K562 (cell line): ENCODE measurements around the gene ATAD3C. TPM values are rescaled to one million over a fixed set of nuclear protein-coding genes. Genes with fewer than 3 reads are reported as not detected.

Experiments used
- BRD4 ChIP-seq: fragments of 200-600 bp; sonication (generic); IDR thresholded peaks from 2 replicates; pipeline ENCODE4 v1.6.1; 2017; ENCODE audit warnings: inconsistent platforms
- DPF2 ChIP-seq: fragments of 450-650 bp; IDR thresholded peaks from 2 replicates; pipeline ENCODE4 v1.6.1; 2016
- MAZ ChIP-seq, 2 experiments: fragments of 450-650 bp in 1 of 2; sonication (generic) in 1 of 2; formaldehyde crosslinking; IDR thresholded peaks in 1 of 2; conservative IDR thresholded peaks in 1 of 2; 2 replicates each; pipeline versions ENCODE4 v1.4.0 to v1.5.0; 2020; ENCODE audit warnings: mild to moderate bottlenecking in 1 of 2, missing genetic modification reagents in 1 of 2
- MTA1 ChIP-seq: fragments of 450-650 bp; IDR thresholded peaks from 2 replicates; pipeline ENCODE4 v1.6.1; 2017; ENCODE audit warnings: borderline replicate concordance
- PML ChIP-seq: IDR thresholded peaks from 2 replicates; pipeline ENCODE4 v1.6.1; 2012; ENCODE audit warnings: low read length, inconsistent platforms
- POU5F1 ChIP-seq: fragments of 150-350 bp; IDR thresholded peaks from 2 replicates; pipeline ENCODE4 v1.6.1; 2014; ENCODE audit warnings: borderline replicate concordance, low read length, low read depth, mild to moderate bottlenecking; ENCODE audit not compliant: partially characterized antibody
- PTBP1 ChIP-seq: fragments of 200-400 bp; formaldehyde crosslinking; IDR thresholded peaks from 2 replicates; pipeline ENCODE4 v1.6.1; 2017; ENCODE audit warnings: low read depth, low read length
- SIN3A ChIP-seq, 2 experiments: fragments of 150-350 bp in 1 of 2; IDR thresholded peaks; 2 replicates each; pipeline ENCODE4 v1.6.1; 2011 to 2016; ENCODE audit warnings: borderline replicate concordance in 2 of 2, low read depth in 2 of 2, low read length in 2 of 2, mild to moderate bottlenecking in 2 of 2, moderate library complexity in 2 of 2; ENCODE audit not compliant: control insufficient read depth in 1 of 2
- TSC22D4 ChIP-seq: fragments of 450-650 bp; IDR thresholded peaks from 2 replicates; pipeline ENCODE4 v1.6.1; 2016; ENCODE audit warnings: missing genetic modification characterization, missing biosample characterization, control low read depth
- ZBTB7A ChIP-seq: IDR thresholded peaks from 2 replicates; pipeline ENCODE4 v1.6.1; 2011; ENCODE audit warnings: low read depth, mild to moderate bottlenecking, low read length, moderate library complexity, borderline replicate concordance; ENCODE audit not compliant: control insufficient read depth
- ZC3H4 ChIP-seq: sonication (generic); formaldehyde crosslinking; IDR thresholded peaks from 2 replicates; pipeline ENCODE4 v1.9.0; 2021; ENCODE audit warnings: missing genetic modification reagents, borderline replicate concordance
- ZKSCAN1 ChIP-seq: fragments of 150-350 bp; IDR thresholded peaks from 2 replicates; pipeline ENCODE4 v1.6.1; 2016; ENCODE audit warnings: low read depth, low read length
- ZNF140 ChIP-seq: fragments of 250-450 bp; sonication (Bioruptor Pico); IDR thresholded peaks from 2 replicates; pipeline ENCODE4 v1.8.0; 2021; ENCODE audit warnings: moderate library complexity, mild to moderate bottlenecking, inconsistent platforms
- ZNF146 ChIP-seq: IDR thresholded peaks from one replicate; pipeline ENCODE4 v1.6.1; 2018; ENCODE audit warnings: missing compliant biosample characterization; ENCODE audit not compliant: unreplicated experiment
- ZNF217 ChIP-seq: sonication (generic); formaldehyde crosslinking; IDR thresholded peaks from 2 replicates; pipeline ENCODE4 v1.8.0; 2022; ENCODE audit warnings: mild to moderate bottlenecking, missing genetic modification reagents
- polyA plus RNA-seq, 8 experiments: library from polyadenylated mRNA; depleted of rRNA in 4 of 8; stranded (reverse) in 5 of 8; unstranded in 3 of 8; fragments of >200 nt; fragmentation: Nextera tagmentation in 2 of 8; fragmentation: Illumina TruSeq in 1 of 8; extraction: Ambion mirVana in 2 of 8; extraction: Trizol in 1 of 8; gene quantifications; 2 replicates each; pipeline versions ENCODE4 v1.2.1 to v1.2.3, GENCODE V29; 2011 to 2014; ENCODE audit warnings: inconsistent platforms in 1 of 8, missing spikeins in 1 of 8
- total RNA-seq, 7 experiments: library from RNA; depleted of rRNA in 6 of 7; stranded (reverse); fragments of >200 nt in 6 of 7; fragmentation: Illumina TruSeq in 2 of 7; extraction: Trizol in 2 of 7; gene quantifications; 2 replicates each; pipeline versions ENCODE4 v1.2.1 to v1.2.3, GENCODE V29; 2011 to 2021; ENCODE audit warnings: low replicate concordance in 1 of 7
- TF ChIP-seq, protein P1 (sequence below): sonication (generic); formaldehyde crosslinking; IDR thresholded peaks from 2 replicates; pipeline ENCODE4 v1.4.0; 2020; ENCODE audit warnings: mild to moderate bottlenecking, missing genetic modification reagents
- TF ChIP-seq, protein P2 (sequence below): conservative IDR thresholded peaks from 2 replicates; pipeline ENCODE4 v1.6.1; 2011; ENCODE audit warnings: low read depth, mild to moderate bottlenecking, low read length; ENCODE audit not compliant: control insufficient read depth
- TF ChIP-seq, protein P3 (sequence below): IDR thresholded peaks from 2 replicates; pipeline ENCODE4 v1.6.1; 2011; ENCODE audit warnings: borderline replicate concordance, low read depth, mild to moderate bottlenecking, moderate library complexity, low read length; ENCODE audit not compliant: insufficient read depth, poor library complexity, severe bottlenecking
- TF ChIP-seq, protein P4 (sequence below): fragments of 450-650 bp; IDR thresholded peaks from 2 replicates; pipeline ENCODE4 v1.6.1; 2016; ENCODE audit warnings: antibody characterized with exemption

ATAD3C gene
- total and polyA plus RNA-seq, 9 of the 15 experiments (the other 6 are each of a cell fraction or from before 2014, with no cell fraction given) = 0.03 to 0.18 TPM; not detected in 7

DNA sequence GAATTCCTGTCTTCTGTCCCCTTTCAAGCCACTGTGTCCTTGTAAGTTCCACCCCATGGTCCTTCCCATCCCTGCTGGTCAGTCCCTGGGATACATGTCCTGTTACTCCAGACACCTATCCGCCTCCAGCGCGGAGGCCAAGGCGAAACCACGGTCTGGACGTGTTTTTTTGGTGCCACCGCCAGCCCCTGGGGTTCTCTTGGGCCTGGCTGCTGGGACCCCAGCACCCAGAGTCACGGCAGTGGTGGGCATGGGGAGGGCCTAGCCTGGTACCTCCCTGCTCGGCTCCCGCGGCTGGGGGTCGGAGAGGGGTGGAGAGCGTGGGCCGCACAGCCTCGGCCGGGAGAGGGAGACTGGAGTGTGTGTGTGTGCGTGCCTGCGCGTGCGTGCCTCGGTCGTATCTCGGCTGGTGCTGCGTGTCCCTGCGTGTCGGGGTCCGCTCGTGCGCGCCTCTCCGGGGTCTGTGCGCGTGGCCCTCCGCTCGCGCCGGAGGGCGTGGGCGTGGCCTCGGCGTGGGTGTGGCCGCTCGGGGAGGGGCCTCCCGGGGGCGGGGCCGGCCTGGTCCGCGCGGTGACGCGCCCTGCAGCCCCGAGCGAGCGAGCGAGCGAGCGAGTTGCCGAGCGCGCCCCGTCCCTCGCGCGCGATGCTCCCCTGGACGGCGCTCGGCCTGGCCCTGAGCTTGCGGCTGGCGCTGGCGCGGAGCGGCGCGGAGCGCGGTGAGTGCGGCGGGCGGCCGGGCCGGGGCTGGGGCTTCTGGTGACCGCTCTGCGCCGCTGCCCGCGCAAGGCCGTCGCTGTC lies 14.2 kb upstream of the ATAD3C start, which contains the start of gene VWA1 (continued):
- TF ChIP-seq, protein P1, sequence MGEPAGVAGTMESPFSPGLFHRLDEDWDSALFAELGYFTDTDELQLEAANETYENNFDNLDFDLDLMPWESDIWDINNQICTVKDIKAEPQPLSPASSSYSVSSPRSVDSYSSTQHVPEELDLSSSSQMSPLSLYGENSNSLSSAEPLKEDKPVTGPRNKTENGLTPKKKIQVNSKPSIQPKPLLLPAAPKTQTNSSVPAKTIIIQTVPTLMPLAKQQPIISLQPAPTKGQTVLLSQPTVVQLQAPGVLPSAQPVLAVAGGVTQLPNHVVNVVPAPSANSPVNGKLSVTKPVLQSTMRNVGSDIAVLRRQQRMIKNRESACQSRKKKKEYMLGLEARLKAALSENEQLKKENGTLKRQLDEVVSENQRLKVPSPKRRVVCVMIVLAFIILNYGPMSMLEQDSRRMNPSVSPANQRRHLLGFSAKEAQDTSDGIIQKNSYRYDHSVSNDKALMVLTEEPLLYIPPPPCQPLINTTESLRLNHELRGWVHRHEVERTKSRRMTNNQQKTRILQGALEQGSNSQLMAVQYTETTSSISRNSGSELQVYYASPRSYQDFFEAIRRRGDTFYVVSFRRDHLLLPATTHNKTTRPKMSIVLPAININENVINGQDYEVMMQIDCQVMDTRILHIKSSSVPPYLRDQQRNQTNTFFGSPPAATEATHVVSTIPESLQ = no peak
- no peak for TF ChIP-seq ZNF140
- TF ChIP-seq DPF2 = peak; percentile 30; the same call in 1 of the 2 replicates
- TF ChIP-seq ZKSCAN1 = no peak
- TF ChIP-seq, protein P2, sequence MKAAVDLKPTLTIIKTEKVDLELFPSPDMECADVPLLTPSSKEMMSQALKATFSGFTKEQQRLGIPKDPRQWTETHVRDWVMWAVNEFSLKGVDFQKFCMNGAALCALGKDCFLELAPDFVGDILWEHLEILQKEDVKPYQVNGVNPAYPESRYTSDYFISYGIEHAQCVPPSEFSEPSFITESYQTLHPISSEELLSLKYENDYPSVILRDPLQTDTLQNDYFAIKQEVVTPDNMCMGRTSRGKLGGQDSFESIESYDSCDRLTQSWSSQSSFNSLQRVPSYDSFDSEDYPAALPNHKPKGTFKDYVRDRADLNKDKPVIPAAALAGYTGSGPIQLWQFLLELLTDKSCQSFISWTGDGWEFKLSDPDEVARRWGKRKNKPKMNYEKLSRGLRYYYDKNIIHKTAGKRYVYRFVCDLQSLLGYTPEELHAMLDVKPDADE = 0 out of 2 replicates have a peak, but pooled peaks have one; percentile 36
- peak; percentile 85; the same call in 1 of the 2 replicates for TF ChIP-seq ZBTB7A
- peak in 1 of 2 experiments; percentile 59; a peak in 2 of 4 replicates for TF ChIP-seq SIN3A (IDR thresholded peaks at IDR 0.05; ENCODE audit: borderline replicate concordance in 2 of 2, control insufficient read depth in 1 of 2, low read depth in 2 of 2, low read length in 2 of 2)
- TF ChIP-seq, protein P3, sequence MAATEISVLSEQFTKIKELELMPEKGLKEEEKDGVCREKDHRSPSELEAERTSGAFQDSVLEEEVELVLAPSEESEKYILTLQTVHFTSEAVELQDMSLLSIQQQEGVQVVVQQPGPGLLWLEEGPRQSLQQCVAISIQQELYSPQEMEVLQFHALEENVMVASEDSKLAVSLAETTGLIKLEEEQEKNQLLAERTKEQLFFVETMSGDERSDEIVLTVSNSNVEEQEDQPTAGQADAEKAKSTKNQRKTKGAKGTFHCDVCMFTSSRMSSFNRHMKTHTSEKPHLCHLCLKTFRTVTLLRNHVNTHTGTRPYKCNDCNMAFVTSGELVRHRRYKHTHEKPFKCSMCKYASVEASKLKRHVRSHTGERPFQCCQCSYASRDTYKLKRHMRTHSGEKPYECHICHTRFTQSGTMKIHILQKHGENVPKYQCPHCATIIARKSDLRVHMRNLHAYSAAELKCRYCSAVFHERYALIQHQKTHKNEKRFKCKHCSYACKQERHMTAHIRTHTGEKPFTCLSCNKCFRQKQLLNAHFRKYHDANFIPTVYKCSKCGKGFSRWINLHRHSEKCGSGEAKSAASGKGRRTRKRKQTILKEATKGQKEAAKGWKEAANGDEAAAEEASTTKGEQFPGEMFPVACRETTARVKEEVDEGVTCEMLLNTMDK = no peak
- TF ChIP-seq, protein P4, sequence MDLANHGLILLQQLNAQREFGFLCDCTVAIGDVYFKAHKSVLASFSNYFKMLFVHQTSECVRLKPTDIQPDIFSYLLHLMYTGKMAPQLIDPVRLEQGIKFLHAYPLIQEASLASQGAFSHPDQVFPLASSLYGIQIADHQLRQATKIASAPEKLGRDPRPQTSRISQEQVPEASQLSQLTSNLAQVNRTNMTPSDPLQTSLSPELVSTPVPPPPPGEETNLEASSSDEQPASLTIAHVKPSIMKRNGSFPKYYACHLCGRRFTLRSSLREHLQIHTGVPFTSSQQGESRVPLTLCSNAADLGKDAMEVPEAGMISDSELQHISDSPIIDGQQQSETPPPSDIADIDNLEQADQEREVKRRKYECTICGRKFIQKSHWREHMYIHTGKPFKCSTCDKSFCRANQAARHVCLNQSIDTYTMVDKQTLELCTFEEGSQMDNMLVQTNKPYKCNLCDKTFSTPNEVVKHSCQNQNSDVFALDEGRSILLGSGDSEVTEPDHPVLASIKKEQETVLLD = 0 out of 2 replicates have a peak, but pooled peaks have one; percentile 48
- no peak for TF ChIP-seq ZNF146 (CRISPR knock-in tag)
- no peak for TF ChIP-seq PML
- TF ChIP-seq POU5F1 = no peak
- TF ChIP-seq ZNF217 (CRISPR knock-in tag) = no peak
- peak; percentile 29 to 56; a peak in 2 of 4 replicates for TF ChIP-seq MAZ (CRISPR knock-in tag; conservative IDR thresholded peaks at IDR 0.05 in 1 of 2, IDR thresholded peaks at IDR 0.05 in 1 of 2)
- no peak for TF ChIP-seq PTBP1
- no peak for TF ChIP-seq MTA1
- no peak for TF ChIP-seq ZC3H4 (CRISPR knock-in tag)
- TF ChIP-seq BRD4 = no peak
- no peak for TF ChIP-seq TSC22D4
